ENCODE results near the gene LRRTM1. TPM values are rescaled to one million over a fixed set of nuclear protein-coding genes. Genes with fewer than 3 reads are reported as not detected.

The LRRTM1 gene
- total RNA-seq, result 1 to 10 TPM in 1 of 4 donors, under 1 TPM in 2, not detected in 1; 0.16 to 7.9 (median 0.68) TPM

- no peak for TF ChIP-seq EP300 (IDR thresholded peaks at IDR 0.05; ENCODE audit: low read depth)
- peak; percentile 12 for DNase-seq
- 7 to 13% methylated on average over 9 to 55 of the region's 64 CpGs for WGBS, 2 donors (ENCODE audit: low coverage in 1 of 2)
- intact Hi-C loops (cut with DNase I; ENCODE audit: low total_unique reads) (no loop called here), in situ Hi-C loops (cut with MboI; ENCODE audit: low pct_ligation_motif_present in 1 of 4, low pct_unique_long_range_greater_than_20kb in 1 of 4, low sequenced_read_pairs in 3 of 4) (no loop called here)
- Histone ChIP-seq H3K4me3 (peak within 1 kb of the TSS in 3 of 4 donors; percentile 1 to 45 (median 29)), H3K4me1 (peaks cover 0 to 19% (median 13%) of the 10 kb centered on the region in 4 donors), H3K27me3 (peaks cover 75% of the 10 kb centered on the region), H3K27ac (no peak within 1 kb of the TSS), H3K36me3 (no peaks in the 10 kb centered on the region), H3K9me3 (no peaks in the 10 kb centered on the region)
Observed at GRCh38 chr2:80303909-80304837, at the start of gene LRRTM1. TSS of gene LRRTM1 (minus strand) at chr2:80304752. CDS start at chr2:80303819, 933 bp downstream.

- WGBS, 2 donors (ENCODE audit: low coverage in 1 of 2), result 80 to 88% methylated on average over 3 of the region's 3 CpGs
- Histone ChIP-seq H3K27ac (no peak overlapping the region), H3K4me3 (no peak overlapping the region), H3K4me1 (no peaks in the 10 kb centered on the region), H3K27me3 (no peaks in the 10 kb centered on the region), H3K36me3 (no peaks in the 10 kb centered on the region), H3K9me3 (no peaks in the 10 kb centered on the region)
- intact Hi-C loops (cut with DNase I; ENCODE audit: low total_unique reads), result no loop called here
- in situ Hi-C loops (cut with MboI; ENCODE audit: low pct_ligation_motif_present in 1 of 4, low pct_unique_long_range_greater_than_20kb in 1 of 4, low sequenced_read_pairs in 3 of 4), result no loop called here
- no peak for DNase-seq
- TF ChIP-seq EP300 (IDR thresholded peaks at IDR 0.05; ENCODE audit: low read depth), result no peak
- no peak for TF ChIP-seq CTCF (IDR thresholded peaks at IDR 0.05)
- no peak for TF ChIP-seq POLR2AphosphoS5 (IDR thresholded peaks at IDR 0.05)
- no peak for TF ChIP-seq POLR2A (IDR thresholded peaks at IDR 0.05)
Observed at GRCh38 chr2:80351231-80351630, 46.7 kb upstream of the LRRTM1 start.

- Histone ChIP-seq H3K4me3 (no peak overlapping the region), H3K9me3 (no peaks in the 10 kb centered on the region), H3K36me3 (no peaks in the 10 kb centered on the region), H3K4me1 (no peaks in the 10 kb centered on the region), H3K27me3 (no peaks in the 10 kb centered on the region), H3K27ac (no peak overlapping the region)
- TF ChIP-seq POLR2AphosphoS5 (IDR thresholded peaks at IDR 0.05), result no peak
- no peak for TF ChIP-seq CTCF (IDR thresholded peaks at IDR 0.05)
- TF ChIP-seq POLR2A (IDR thresholded peaks at IDR 0.05), result no peak
- intact Hi-C loops (cut with DNase I; ENCODE audit: low total_unique reads), result no loop called here
- no peak for DNase-seq
- in situ Hi-C loops (cut with MboI; ENCODE audit: low pct_ligation_motif_present in 1 of 4, low pct_unique_long_range_greater_than_20kb in 1 of 4, low sequenced_read_pairs in 3 of 4), result no loop called here
Observed at GRCh38 chr2:80348953-80349352, 44.4 kb upstream of the LRRTM1 start.

- no peaks in the 10 kb centered on the region for H3K9me3 ChIP-seq
- intact Hi-C loops (cut with DNase I; ENCODE audit: low total_unique reads) (no loop called here), in situ Hi-C loops (cut with MboI; ENCODE audit: low pct_ligation_motif_present in 1 of 4, low pct_unique_long_range_greater_than_20kb in 1 of 4, low sequenced_read_pairs in 3 of 4) (no loop called here)
- H3K4me1 ChIP-seq, result no peaks in the 10 kb centered on the region
- TF ChIP-seq EP300 (IDR thresholded peaks at IDR 0.05; ENCODE audit: low read depth), result no peak
- H3K4me3 ChIP-seq, result no peak overlapping the region
- WGBS, 2 donors (ENCODE audit: low coverage in 1 of 2), result 87 to 90% methylated on average over 1 of the region's 1 CpG
- no peak for DNase-seq
- H3K27me3 ChIP-seq, result no peaks in the 10 kb centered on the region
- no peaks in the 10 kb centered on the region for H3K36me3 ChIP-seq
- H3K27ac ChIP-seq, result no peak overlapping the region
Observed at GRCh38 chr2:80348078-80348477, 43.5 kb upstream of the LRRTM1 start.

- WGBS, 2 donors (ENCODE audit: low coverage in 1 of 2), result 80% methylated on average over 2 to 3 of the region's 3 CpGs
- in situ Hi-C loops (cut with MboI; ENCODE audit: low pct_ligation_motif_present in 1 of 4, low pct_unique_long_range_greater_than_20kb in 1 of 4, low sequenced_read_pairs in 3 of 4) (no loop called here), intact Hi-C loops (cut with DNase I; ENCODE audit: low total_unique reads) (no loop called here)
Observed at GRCh38 chr2:80340022-80340421, 35.5 kb upstream of the LRRTM1 start.

More at GRCh38 chr2:80340022-80340421, 35.5 kb upstream of the LRRTM1 start:
- Histone ChIP-seq H3K27me3 (no peaks in the 10 kb centered on the region), H3K4me1 (no peaks in the 10 kb centered on the region), H3K36me3 (no peaks in the 10 kb centered on the region), H3K27ac (no peak overlapping the region), H3K9me3 (no peaks in the 10 kb centered on the region), H3K4me3 (no peak overlapping the region)
- TF ChIP-seq POLR2AphosphoS5 (IDR thresholded peaks at IDR 0.05) (no peak), CTCF (IDR thresholded peaks at IDR 0.05) (no peak), EP300 (IDR thresholded peaks at IDR 0.05; ENCODE audit: low read depth) (no peak), POLR2A (IDR thresholded peaks at IDR 0.05) (no peak)
- no peak for DNase-seq

Measured in transverse colon (tissue), 4 donors.